Body of pancreas (tissue), 4 donors: ENCODE results near the gene PIRT. TPM values are rescaled to one million over a fixed set of nuclear protein-coding genes. Genes with fewer than 3 reads are reported as not detected.
A peak's percentile ranks its signal among the peaks of the same experiment; 100 is the strongest.

Source experiments
- ATAC-seq: fragments of 150-250 bp; one replicate; pipeline ENCODE4 v1.9.1; 2016
- DNase-seq, 4 donors: peaks; one replicate each; pipeline ENCODE4 v3.0.0-alpha.2; 2019
- H3K27ac ChIP-seq, 4 donors: fragments of 200-600 bp; sonication (generic); 1 replicate in 3 of 4; 2 replicates in 1 of 4; pipeline versions ENCODE4 v1.5.1 to v1.6.1; 2016 to 2019; ENCODE audit warnings: mild to moderate bottlenecking in 1 of 4, mixed read lengths in 1 of 4, moderate library complexity in 1 of 4
- H3K27me3 ChIP-seq, 2 donors: fragments of 200-600 bp; sonication (generic); one replicate each; pipeline ENCODE4 v1.6.0; 2016; ENCODE audit warnings: mild to moderate bottlenecking in 1 of 2
- H3K36me3 ChIP-seq, 2 donors: fragments of 200-600 bp; sonication (generic); replicated peaks in 1 of 2; 2 replicates each; pipeline ENCODE4 v1.5.1; 2016; ENCODE audit warnings: low read depth in 2 of 2; ENCODE audit not compliant: insufficient read depth in 1 of 2
- H3K4me1 ChIP-seq: fragments of 200-600 bp; sonication (generic); one replicate; pipeline ENCODE4 v1.6.0; 2016
- H3K4me3 ChIP-seq, 2 donors: fragments of 200-600 bp; sonication (generic); 1 replicate in 1 of 2; 2 replicates in 1 of 2; pipeline ENCODE4 v1.5.1; 2016 to 2019
- H3K9me3 ChIP-seq, 3 donors: fragments of 200-600 bp; sonication (generic); 1 replicate in 2 of 3; 2 replicates in 1 of 3; pipeline ENCODE4 v1.5.1; 2016
- CTCF ChIP-seq, 7 experiments: fragments of 450-650 bp in 4 of 7; fragments of 200-600 bp in 3 of 7; sonication (generic) in 3 of 7; IDR thresholded peaks; one replicate each; pipeline ENCODE4 v1.5.1; 2016 to 2019; ENCODE audit warnings: antibody characterized with exemption in 7 of 7
- POLR2A ChIP-seq, 3 donors: fragments of 450-650 bp; IDR thresholded peaks; one replicate each; pipeline ENCODE4 v1.6.1; 2016; ENCODE audit warnings: antibody characterized with exemption in 3 of 3, mild to moderate bottlenecking in 2 of 3
- WGBS, 2 donors: methylation state at CpG; one replicate each; pipeline ENCODE4 v1.1.5; 2017; 5-methylcytosine and 5-hydroxymethylcytosine counted together
- intact Hi-C: fragments of 100-400 bp; cut with DNase I; formaldehyde crosslinking; loops from one replicate; pipeline ENCODE4 v1.15.1; 2023
- total RNA-seq, 2 donors: library from RNA; depleted of rRNA; stranded (reverse); fragments of >200 nt; gene quantifications; one replicate each; pipeline ENCODE4 v1.1.0, GENCODE V29; 2016

The PIRT gene
- total RNA-seq, 2 donors from 2014 or later: 0.78 TPM; not detected in 1

GRCh38 chr17:10790491-10791401 is 47.1 kb downstream of the PIRT start:
- intact Hi-C loops: no loop called here
- ATAC-seq (peak; percentile 68), DNase-seq (peak; percentile 50 to 84 (median 76))
- H3K36me3 ChIP-seq: no peaks in the 10 kb centered on the region
- H3K27me3 ChIP-seq: no peaks in the 10 kb centered on the region
- no peaks in the 10 kb centered on the region for H3K9me3 ChIP-seq
- peak in 2 of 3 donors; percentile 63 to 73 for TF ChIP-seq POLR2A (IDR thresholded peaks at IDR 0.05)
- TF ChIP-seq CTCF (IDR thresholded peaks at IDR 0.05): no peak
- no peak overlapping the region for H3K4me3 ChIP-seq
- H3K27ac ChIP-seq: peak overlapping the region; percentile 25 to 52 (median 42)
- H3K4me1 ChIP-seq: peaks cover 16% of the 10 kb centered on the region
- WGBS, 2 donors: 47 to 56% methylated on average over 9 of the region's 9 CpGs

- DNase-seq (no peak), ATAC-seq (no peak)
- intact Hi-C loops: no loop called here
- H3K4me1 ChIP-seq: peaks cover 16% of the 10 kb centered on the region
- H3K4me3 ChIP-seq: no peak overlapping the region
- peak overlapping the region in 3 of 4 donors; percentile 25 to 52 (median 44) for H3K27ac ChIP-seq
- no peaks in the 10 kb centered on the region for H3K36me3 ChIP-seq
- no peak for TF ChIP-seq CTCF (IDR thresholded peaks at IDR 0.05)
- no peak for TF ChIP-seq POLR2A (IDR thresholded peaks at IDR 0.05)
- H3K27me3 ChIP-seq: no peaks in the 10 kb centered on the region
- 85 to 90% methylated on average over 2 to 4 of the region's 4 CpGs for WGBS, 2 donors
- H3K9me3 ChIP-seq: no peaks in the 10 kb centered on the region
These were observed 48.1 kb downstream of the PIRT start for GRCh38 chr17:10789694-10790271.

GRCh38 chr17:10787306-10788045 is 50.4 kb downstream of the PIRT start:
- Histone ChIP-seq H3K9me3 (no peaks in the 10 kb centered on the region), H3K36me3 (no peaks in the 10 kb centered on the region), H3K4me1 (peaks cover 16% of the 10 kb centered on the region), H3K27me3 (no peaks in the 10 kb centered on the region), H3K4me3 (no peak overlapping the region), H3K27ac (no peak overlapping the region)
- DNase-seq (no peak), ATAC-seq (no peak)
- no peak for TF ChIP-seq CTCF (IDR thresholded peaks at IDR 0.05)
- TF ChIP-seq POLR2A (IDR thresholded peaks at IDR 0.05): no peak
- intact Hi-C loops: no loop called here
- WGBS, 2 donors: 90 to 92% methylated on average over 5 of the region's 5 CpGs

- Histone ChIP-seq H3K27ac (no peak overlapping the region), H3K36me3 (no peaks in the 10 kb centered on the region), H3K27me3 (no peaks in the 10 kb centered on the region), H3K9me3 (no peaks in the 10 kb centered on the region), H3K4me1 (peaks cover 4% of the 10 kb centered on the region), H3K4me3 (no peak overlapping the region)
- TF ChIP-seq CTCF (IDR thresholded peaks at IDR 0.05) (no peak), POLR2A (IDR thresholded peaks at IDR 0.05) (no peak)
- DNase-seq (no peak), ATAC-seq (no peak)
- intact Hi-C loops: no loop called here
- 93 to 95% methylated on average over 2 of the region's 2 CpGs for WGBS, 2 donors
These were observed 52.6 kb downstream of the PIRT start for GRCh38 chr17:10785295-10785694.
